ENCODE results near the gene GNLY. TPM values are rescaled to one million over a fixed set of nuclear protein-coding genes. Genes with fewer than 3 reads are reported as not detected.

Gene GNLY
- total RNA-seq, 1 experiment from 2014 or later, result not detected

DNA sequence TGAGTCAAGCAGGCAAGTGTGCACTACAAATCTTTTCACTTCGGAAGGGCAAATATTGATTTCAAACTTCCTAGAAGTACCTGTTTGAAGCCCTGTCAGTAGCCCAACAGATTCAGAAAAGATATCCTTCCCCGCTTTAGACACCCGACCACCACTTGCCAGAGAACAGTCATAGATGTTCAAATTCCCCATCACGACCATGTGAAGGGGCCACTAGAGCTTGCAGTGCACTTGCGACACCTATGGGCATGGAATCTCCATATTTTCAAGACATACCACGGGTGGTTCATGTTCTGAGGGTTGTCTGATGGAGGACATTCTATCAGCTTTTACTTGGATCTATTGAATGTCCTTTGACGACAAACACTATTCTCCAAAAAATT is 23.8 kb downstream of the GNLY start:
- Histone ChIP-seq H3K27me3 (replicated peaks; ENCODE audit: control insufficient read depth, insufficient read depth, low read length) (no peaks in the 10 kb centered on the region; the same call in 1 of the 2 replicates), H3K4me1 (no peaks in the 10 kb centered on the region), H3K4me3 (ENCODE audit: low read depth, low read length) (no peak overlapping the region), H3K36me3 (ENCODE audit: control insufficient read depth, insufficient read depth, low read length) (no peaks in the 10 kb centered on the region), H3K9me3 (no peaks in the 10 kb centered on the region; the same call in 1 of the 2 replicates)
- DNase-seq, result no peak
- POLR2A ChIA-PET, result no interaction called here
- CTCF ChIA-PET, result interaction anchor here (0.7 kb wide), 1 partner anchor 224 kb away, joined by 4 read pairs; no protein-coding TSS in a partner anchor
- no peak overlapping the region for H3K4me3 Mint-ChIP-seq (ENCODE audit: unreplicated experiment)
- TF ChIP-seq, protein P1, sequence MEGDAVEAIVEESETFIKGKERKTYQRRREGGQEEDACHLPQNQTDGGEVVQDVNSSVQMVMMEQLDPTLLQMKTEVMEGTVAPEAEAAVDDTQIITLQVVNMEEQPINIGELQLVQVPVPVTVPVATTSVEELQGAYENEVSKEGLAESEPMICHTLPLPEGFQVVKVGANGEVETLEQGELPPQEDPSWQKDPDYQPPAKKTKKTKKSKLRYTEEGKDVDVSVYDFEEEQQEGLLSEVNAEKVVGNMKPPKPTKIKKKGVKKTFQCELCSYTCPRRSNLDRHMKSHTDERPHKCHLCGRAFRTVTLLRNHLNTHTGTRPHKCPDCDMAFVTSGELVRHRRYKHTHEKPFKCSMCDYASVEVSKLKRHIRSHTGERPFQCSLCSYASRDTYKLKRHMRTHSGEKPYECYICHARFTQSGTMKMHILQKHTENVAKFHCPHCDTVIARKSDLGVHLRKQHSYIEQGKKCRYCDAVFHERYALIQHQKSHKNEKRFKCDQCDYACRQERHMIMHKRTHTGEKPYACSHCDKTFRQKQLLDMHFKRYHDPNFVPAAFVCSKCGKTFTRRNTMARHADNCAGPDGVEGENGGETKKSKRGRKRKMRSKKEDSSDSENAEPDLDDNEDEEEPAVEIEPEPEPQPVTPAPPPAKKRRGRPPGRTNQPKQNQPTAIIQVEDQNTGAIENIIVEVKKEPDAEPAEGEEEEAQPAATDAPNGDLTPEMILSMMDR (IDR thresholded peaks at IDR 0.05; ENCODE audit: insufficient read depth in 1 of 2, low read depth in 1 of 2, low read length in 1 of 2, severe bottlenecking in 1 of 2, unreplicated experiment in 1 of 2), result no peak
- no peak overlapping the region for H3K27ac Mint-ChIP-seq (ENCODE audit: unreplicated experiment)
- H3K9me3 Mint-ChIP-seq (ENCODE audit: unreplicated experiment), result no peaks in the 10 kb centered on the region
- intact Hi-C loops (cut with micrococcal nuclease; ENCODE audit: unreplicated experiment), result no loop called here
- no TSS peak for BruUV-seq (replicated peaks)
- no peaks in the 10 kb centered on the region for H3K36me3 Mint-ChIP-seq (ENCODE audit: insufficient read depth, unreplicated experiment)
- H3K4me1 Mint-ChIP-seq (ENCODE audit: low read depth, unreplicated experiment), result no peaks in the 10 kb centered on the region
- no peaks in the 10 kb centered on the region for H3K27me3 Mint-ChIP-seq (ENCODE audit: insufficient read depth, unreplicated experiment)

DNA sequence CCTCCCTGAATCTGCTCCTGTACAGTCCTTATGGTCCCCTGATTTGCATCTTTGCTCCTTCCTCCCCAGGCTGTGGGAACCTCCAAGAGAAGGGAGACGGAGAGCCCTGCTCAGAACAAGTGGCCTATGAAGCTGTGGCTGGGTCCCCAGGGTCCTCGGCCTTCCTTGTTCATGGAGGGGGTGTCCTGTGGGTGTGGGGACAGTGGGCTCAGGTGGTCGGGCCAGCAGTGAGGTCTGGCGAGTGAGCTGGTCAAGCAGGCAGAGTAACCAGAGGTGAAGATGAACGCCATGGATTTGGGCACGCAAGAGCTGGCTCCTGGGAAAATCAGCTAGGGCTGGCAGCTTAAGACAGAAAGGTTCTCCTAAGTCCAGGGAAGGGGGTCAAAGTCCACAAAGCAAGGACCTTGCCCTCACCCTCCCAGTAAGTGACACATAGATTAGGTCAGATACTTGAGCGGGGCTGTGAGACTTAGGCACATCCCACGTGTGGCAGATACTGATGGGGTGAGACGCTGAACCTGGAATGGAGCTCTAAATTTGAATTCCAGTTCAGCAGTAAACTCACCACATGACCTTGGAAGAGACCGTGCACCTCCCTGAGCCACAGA is 24.8 kb downstream of the GNLY start:
- CTCF ChIA-PET, result interaction anchor here (0.9 kb wide), 1 partner anchor 99 kb away, joined by 3 read pairs; no protein-coding TSS in a partner anchor
- Mint-ChIP-seq H3K36me3 (ENCODE audit: insufficient read depth, unreplicated experiment) (no peaks in the 10 kb centered on the region), H3K4me3 (ENCODE audit: unreplicated experiment) (no peak overlapping the region), H3K9me3 (ENCODE audit: unreplicated experiment) (no peaks in the 10 kb centered on the region), H3K27ac (ENCODE audit: unreplicated experiment) (no peak overlapping the region), H3K4me1 (ENCODE audit: low read depth, unreplicated experiment) (no peaks in the 10 kb centered on the region), H3K27me3 (ENCODE audit: insufficient read depth, unreplicated experiment) (no peaks in the 10 kb centered on the region)
- BruUV-seq (replicated peaks), result no TSS peak
- Histone ChIP-seq H3K4me1 (no peaks in the 10 kb centered on the region), H3K27me3 (replicated peaks; ENCODE audit: control insufficient read depth, insufficient read depth, low read length) (no peaks in the 10 kb centered on the region), H3K36me3 (ENCODE audit: control insufficient read depth, insufficient read depth, low read length) (no peaks in the 10 kb centered on the region), H3K4me3 (ENCODE audit: low read depth, low read length) (no peak overlapping the region), H3K9me3 (no peaks in the 10 kb centered on the region; the same call in 1 of the 2 replicates)
- TF ChIP-seq, protein P1 (IDR thresholded peaks at IDR 0.05; ENCODE audit: insufficient read depth in 1 of 2, low read depth in 1 of 2, low read length in 1 of 2, severe bottlenecking in 1 of 2, unreplicated experiment in 1 of 2), result no peak
- DNase-seq, result no peak
- intact Hi-C loops (cut with micrococcal nuclease; ENCODE audit: unreplicated experiment), result no loop called here
- POLR2A ChIA-PET, result no interaction called here

DNA sequence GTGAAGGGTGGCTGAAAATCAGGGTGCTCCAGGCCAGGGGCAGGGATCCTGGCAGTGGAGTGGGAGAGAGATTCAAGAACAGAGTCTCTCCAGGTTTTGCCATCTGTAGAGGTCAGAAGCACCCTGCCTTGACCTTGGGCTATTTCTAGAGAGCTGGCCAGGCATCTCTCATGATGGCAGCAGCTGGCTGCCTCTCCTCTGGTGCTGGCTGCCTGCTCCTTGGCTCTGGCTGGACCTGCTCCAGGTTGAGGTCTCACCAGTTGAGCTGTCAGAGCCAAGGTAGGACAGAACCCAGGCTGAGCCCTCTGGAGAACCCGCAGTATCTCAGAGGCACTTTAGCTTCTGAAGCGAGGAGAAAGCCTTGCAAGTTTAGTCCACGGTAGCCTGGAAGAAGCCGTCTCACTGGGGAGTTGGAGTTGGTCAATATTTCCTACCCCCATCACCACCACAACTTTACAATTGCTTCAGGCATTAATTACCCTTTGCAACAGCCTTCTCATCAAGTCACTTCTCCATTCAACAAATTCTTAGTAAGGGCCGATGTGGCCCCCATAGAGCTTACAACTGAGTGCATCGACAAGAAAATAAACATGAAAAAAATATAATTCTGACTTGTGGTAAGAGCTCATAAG is 25.6 kb downstream of the GNLY start:
- H3K9me3 ChIP-seq, result no peaks in the 10 kb centered on the region; the same call in 1 of the 2 replicates
- TF ChIP-seq, protein P1 (IDR thresholded peaks at IDR 0.05; ENCODE audit: insufficient read depth in 1 of 2, low read depth in 1 of 2, low read length in 1 of 2, severe bottlenecking in 1 of 2, unreplicated experiment in 1 of 2), result no peak
- Mint-ChIP-seq H3K27ac (ENCODE audit: unreplicated experiment) (no peak overlapping the region), H3K9me3 (ENCODE audit: unreplicated experiment) (no peaks in the 10 kb centered on the region), H3K4me1 (ENCODE audit: low read depth, unreplicated experiment) (no peaks in the 10 kb centered on the region), H3K4me3 (ENCODE audit: unreplicated experiment) (no peak overlapping the region), H3K36me3 (ENCODE audit: insufficient read depth, unreplicated experiment) (no peaks in the 10 kb centered on the region), H3K27me3 (ENCODE audit: insufficient read depth, unreplicated experiment) (no peaks in the 10 kb centered on the region)
- intact Hi-C loops (cut with micrococcal nuclease; ENCODE audit: unreplicated experiment), result no loop called here
- DNase-seq, result no peak
- POLR2A ChIA-PET, result no interaction called here
- H3K4me3 ChIP-seq (ENCODE audit: low read depth, low read length), result no peak overlapping the region
- no peaks in the 10 kb centered on the region for H3K4me1 ChIP-seq
- CTCF ChIA-PET, result no interaction called here
- H3K36me3 ChIP-seq (ENCODE audit: control insufficient read depth, insufficient read depth, low read length), result no peaks in the 10 kb centered on the region
- no peaks in the 10 kb centered on the region for H3K27me3 ChIP-seq (replicated peaks; ENCODE audit: control insufficient read depth, insufficient read depth, low read length)
- no TSS peak for BruUV-seq (replicated peaks)
